Astrocyte (in vitro differentiated cells and primary cell): ENCODE results near the gene CREB1.

Experiments
- CTCF ChIP-seq: IDR thresholded peaks from 2 replicates; pipeline ENCODE4 v1.5.1; 2011; ENCODE audit warnings: low read depth, mild to moderate bottlenecking, inconsistent platforms, low read length, moderate library complexity; ENCODE audit not compliant: insufficient read depth
- EZH2 ChIP-seq: IDR thresholded peaks from 2 replicates; pipeline ENCODE4 v1.6.1; 2012; ENCODE audit warnings: mild to moderate bottlenecking, low read length, inconsistent platforms; ENCODE audit not compliant: insufficient read depth

- TF ChIP-seq EZH2 (no peak), CTCF (no peak)
These were observed 47.1 kb upstream of the CREB1 start for GRCh38 chr2:207482630-207483029.
